COR-L47 (cell line): Measurements from ENCODE around the gene GPX3.

ENCODE experiments used
- DNase-seq: peaks from one replicate; lab custom pipeline; 2025; lab: John Stamatoyannopoulos, UW

The GPX3 gene

DNA sequence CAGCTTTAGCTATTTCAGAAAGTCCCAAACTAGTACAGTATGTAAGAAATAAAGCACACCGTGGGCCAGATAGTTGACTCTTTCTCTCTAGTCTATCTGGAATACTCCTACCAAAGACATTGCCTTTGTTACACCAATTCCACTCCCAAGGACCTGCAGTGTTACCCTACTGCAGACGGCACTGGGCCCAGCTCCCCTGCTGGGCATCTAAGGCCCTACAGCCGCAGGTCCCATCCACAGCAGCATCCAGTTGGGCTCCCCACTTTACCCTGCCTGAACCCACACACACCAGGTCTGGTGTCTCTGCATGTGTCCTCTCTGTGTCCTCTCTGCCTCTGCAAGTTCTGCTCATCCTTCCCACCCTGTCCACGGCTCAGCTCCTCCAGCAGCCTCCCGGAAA, 37.9 kb downstream of the GPX3 start:
- no peak for DNase-seq

DNA sequence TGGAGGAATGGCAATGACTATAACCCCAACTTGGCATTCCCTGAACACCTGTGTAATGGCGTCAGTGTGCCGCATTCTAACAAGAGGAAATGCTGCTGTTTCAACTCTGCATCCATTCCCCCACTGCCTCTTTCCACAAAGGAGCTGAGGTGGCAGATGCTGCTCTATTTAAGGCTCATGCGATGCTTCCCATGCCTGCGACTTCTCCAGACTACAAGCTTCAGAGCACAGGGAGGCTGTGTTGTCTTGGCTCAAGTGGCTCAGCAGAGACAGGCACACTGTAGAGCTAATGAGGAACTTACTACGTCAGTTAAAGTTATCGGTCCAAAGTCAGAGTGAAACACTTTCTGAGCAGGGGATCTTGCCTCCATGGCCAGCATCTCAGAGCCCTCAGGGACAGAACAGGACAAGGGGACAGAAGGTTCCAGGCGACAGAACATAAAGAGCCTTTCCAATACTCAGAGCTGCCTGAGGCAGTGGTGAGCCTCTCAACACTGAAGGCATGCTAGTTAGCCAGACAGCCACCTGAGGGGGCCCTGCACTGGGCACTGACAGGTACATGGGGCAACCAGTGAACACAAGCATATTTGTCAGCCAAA, 38.6 kb downstream of the GPX3 start:
- DNase-seq = no peak

DNA sequence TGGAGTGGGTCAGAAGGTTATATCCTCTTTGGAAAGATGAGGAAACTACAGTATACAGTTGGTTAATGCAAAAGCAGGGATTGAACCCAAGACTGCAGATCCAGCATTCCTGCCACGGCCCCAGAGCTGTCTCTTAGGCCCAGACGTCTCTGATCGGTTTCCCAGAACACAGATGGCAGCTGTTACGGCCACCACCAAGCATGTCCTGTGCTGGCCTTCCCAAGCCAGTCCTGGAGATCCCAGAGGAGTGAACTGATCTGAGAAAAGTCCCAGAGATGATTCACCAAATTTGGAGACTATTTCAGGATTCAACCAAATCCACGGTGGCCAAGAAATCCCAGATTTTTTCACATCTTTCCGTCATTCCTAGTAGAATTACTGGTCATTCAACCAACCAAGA, 40.4 kb downstream of the GPX3 start:
- no peak for DNase-seq

GRCh38 chr5:151062405-151063141, 42.2 kb downstream of the GPX3 start:
- no peak for DNase-seq

GRCh38 chr5:151063142-151063989, 43.0 kb downstream of the GPX3 start:
- no peak for DNase-seq

- no peak for DNase-seq
These were observed 44.6 kb downstream of the GPX3 start for GRCh38 chr5:151064916-151065499.

DNA sequence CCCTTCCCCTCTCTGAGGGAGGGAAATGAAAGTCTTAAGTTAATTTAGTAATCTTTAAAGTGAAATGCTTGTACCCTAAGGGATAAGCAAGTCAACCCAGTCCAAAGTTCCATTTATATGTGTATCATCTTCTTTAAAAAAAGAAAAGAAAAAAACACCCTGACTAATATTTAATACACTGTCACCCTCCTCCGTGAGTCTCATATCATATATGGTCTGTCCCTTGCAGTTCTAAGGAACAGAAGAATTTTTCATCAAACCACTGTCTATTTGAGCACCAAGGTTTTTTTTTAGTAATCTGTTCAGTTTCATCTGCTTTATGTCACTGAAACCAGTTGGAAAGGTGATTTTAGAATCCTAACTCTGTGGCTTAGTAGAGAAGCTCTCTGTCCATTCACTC, 45.2 kb downstream of the GPX3 start:
- no peak for DNase-seq

GRCh38 chr5:151066920-151067319, 46.5 kb downstream of the GPX3 start:
- DNase-seq = no peak

- DNase-seq = no peak
These were observed 47.4 kb downstream of the GPX3 start for GRCh38 chr5:151067632-151068432.

DNA sequence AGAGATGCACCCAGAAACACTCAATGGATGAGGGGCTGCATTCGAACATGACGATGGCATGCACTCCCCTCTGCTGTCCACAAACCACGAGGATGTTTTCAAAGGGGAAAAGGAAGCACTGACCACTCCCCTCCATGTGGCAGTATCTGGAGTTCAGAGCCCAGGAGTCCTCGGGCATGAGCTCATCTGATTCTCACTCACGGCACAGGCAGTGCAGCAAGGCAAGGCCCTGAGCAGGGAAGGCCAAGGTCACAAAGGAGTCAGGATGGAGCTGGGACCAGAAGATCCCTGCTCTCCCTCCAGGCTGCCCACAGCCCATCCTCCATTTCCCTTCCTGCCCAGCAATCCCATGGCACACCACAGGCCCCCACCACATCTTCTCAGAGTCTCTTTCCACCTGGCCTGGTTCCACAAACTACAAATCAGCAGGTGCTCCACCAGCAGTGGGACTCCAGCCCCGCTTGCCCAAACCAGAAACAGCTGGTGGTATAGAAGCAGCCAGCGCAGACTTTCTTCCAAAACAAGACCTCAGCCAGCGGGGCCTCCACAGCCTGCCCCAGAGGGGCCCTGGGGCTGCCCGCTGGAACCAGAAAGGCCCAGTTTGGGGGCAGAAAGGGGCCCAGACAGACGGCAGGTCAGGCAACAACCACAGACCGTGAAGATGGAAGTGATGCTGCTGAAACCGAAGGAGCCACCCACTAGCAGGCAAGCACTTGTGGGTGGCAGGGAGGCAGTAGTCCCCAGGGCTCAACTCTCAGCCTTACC, 48.2 kb downstream of the GPX3 start:
- DNase-seq = peak; percentile 14

GRCh38 chr5:151070449-151070848, 50.1 kb downstream of the GPX3 start:
- no peak for DNase-seq

DNA sequence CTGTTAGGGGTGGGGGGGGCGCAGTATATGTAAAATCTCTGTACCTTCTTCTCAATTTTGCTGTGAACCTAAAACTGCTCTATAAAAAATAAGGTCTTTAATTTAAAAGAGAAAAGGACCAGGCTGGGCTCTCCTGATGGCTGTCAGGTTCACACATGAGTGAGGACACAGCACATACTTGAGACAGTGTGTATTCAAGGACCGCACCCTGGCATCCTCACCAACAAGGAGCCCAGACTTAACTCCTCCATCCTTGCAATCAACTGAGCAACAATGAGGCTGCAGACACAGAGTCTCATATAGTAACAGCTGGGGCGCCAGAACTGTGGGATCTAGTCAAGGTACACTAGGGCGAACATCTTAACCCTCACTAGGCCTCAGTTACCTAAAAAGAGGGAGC, 50.6 kb downstream of the GPX3 start:
- DNase-seq = no peak

DNA sequence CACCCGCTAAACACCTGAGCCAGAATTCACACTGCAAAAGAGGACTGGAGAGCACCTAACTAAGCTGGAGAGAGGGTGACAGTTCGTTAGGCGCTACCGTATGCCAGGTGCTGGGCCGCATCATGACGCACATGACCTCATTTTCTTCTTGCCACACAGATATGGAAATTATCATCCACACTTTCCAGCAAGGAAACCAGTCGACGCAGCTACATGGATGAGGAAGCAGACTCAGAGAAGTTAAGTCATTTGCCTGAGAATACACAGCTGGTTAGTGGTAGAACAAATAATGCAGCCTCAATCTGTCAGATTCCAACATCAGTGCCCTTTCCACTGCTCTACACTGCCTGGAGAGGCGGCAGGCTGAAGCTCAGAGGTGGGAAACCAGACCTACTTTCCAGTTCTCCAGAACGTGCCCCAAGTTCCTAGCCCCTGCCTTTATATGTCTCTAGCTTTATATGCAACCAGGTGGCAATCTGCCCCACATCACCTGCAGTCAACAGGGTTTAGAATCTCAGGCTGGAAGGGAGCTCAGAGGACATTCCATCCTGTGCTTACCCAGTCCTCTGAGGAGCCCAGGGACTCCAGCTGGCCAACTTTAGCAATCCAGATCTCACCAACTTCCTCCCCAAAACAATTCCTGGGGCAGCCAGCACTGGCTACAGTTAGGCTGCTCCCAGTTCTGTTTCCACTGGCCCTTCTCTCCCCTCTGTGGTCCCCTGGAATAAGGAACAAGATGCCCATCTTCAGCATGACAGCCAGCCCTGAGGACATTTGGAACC, 51.6 kb downstream of the GPX3 start:
- DNase-seq = no peak

DNA sequence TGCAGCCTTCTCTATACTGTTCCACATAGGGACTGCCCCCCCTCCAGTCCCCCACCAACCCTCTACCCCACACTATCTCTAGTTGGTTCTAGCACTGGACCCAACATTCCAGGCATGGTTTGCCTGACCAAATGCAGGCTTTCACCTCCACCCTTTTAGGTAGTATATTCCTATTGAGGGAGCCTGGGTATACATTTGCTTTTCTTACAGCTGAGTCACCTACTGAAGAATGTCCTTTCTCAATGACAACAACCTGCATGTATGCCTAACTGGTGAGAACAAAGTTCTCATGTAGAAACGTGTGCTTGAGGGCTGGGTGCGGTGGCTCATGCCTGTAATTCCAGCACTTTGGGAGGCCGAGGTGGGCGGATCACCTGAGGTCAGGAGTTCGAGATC, 52.2 kb downstream of the GPX3 start:
- no peak for DNase-seq

GRCh38 chr5:151073280-151073679, 52.9 kb downstream of the GPX3 start:
- DNase-seq = no peak

DNA sequence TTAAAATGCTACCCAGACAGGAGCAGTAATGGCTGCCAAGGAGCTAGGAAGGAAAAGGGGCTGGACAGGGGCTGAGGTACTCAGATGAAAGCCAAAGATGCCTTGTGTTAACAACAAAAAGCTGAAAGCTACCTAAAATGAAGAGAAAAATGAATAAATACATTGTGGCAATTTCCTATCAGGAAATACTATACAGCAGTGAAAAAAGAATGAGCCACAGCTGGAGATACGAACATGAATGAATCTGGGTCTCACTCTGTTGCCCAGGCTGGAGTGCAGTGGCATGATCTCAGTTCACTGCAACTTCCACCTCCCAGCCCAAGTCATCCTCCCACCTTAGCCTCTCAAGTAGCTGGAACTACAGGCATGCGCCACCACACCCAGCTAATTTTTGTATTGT, 54.2 kb downstream of the GPX3 start:
- DNase-seq = no peak

DNA sequence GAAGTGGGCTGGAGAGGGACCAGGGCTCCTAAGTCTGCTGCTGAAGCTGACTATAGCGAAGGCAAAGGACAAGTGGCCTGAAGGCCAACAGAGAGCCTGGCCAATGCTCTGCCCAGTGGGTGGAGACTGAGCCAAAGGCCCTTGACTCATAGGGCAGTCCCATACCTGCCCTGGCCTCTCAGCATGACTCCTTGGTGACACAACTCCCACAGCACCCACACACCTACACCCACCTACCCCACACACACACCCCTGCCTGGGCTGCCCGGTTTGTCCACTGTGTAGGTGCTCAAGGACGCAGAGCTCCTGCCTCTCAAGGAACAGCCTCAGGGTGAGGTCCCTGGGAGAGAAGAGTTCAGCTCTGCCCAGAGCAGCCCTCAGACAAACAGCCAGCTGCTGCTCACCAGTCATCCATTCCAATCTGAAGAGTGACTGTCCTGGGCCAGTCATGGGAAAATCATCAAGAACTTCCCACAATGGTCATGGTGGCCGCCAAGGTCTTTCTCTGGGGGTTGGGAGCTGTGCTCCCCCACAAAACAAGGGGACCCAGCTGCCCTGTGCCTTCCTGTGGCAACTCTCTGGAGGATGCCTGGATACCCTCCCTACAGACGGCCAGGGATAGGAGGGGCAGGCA, 55.4 kb downstream of the GPX3 start:
- DNase-seq = no peak

DNA sequence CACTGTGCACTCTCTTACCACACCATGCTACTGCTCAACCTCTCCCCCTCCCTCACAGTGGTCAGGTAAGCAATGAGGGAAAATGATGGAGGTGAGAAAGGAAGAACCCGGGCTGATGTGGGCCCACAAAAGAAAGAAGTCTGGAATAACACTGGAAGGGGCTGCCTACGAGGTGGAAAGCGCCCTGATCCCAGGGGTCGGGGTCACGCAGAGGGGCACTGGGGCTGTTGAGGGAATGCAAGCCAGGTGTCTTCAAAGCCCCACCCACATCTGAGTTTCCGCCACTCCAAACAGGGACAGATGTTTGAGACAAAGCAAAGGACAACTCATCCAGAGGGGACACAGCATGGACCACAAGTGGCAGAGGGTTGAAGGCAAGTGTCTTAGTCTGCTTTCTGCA, 56.2 kb downstream of the GPX3 start:
- DNase-seq = no peak

GRCh38 chr5:151077419-151077818, 57.0 kb downstream of the GPX3 start:
- DNase-seq = no peak

GRCh38 chr5:151077967-151078366, 57.6 kb downstream of the GPX3 start:
- DNase-seq = no peak
